GM12878 (cell line): ENCODE data around the gene RNF41. TPM values are rescaled to one million over a fixed set of nuclear protein-coding genes. Genes with fewer than 3 reads are reported as not detected.

Experiments used
- BHLHE40 ChIP-seq, 2 experiments: fragments of 450-650 bp in 1 of 2; IDR thresholded peaks; 2 replicates each; pipeline ENCODE4 v1.6.1; 2011 to 2017; ENCODE audit warnings: low read depth in 2 of 2, borderline replicate concordance in 1 of 2, improper control_type of control experiment in 1 of 2, low read length in 1 of 2, mild to moderate bottlenecking in 1 of 2
- CHD2 ChIP-seq: IDR thresholded peaks from 2 replicates; pipeline ENCODE4 v1.6.1; 2011; ENCODE audit warnings: low read depth, low read length, improper control_type of control experiment, borderline replicate concordance
- EP300 ChIP-seq, 2 experiments: fragments of 150-350 bp in 1 of 2; IDR thresholded peaks; 2 replicates each; pipeline ENCODE4 v1.6.1; 2011 to 2012; ENCODE audit warnings: low read depth in 2 of 2, low read length in 2 of 2, borderline replicate concordance in 1 of 2, improper control_type of control experiment in 1 of 2, inconsistent platforms in 1 of 2; ENCODE audit not compliant: control insufficient read depth in 1 of 2
- GATAD2B ChIP-seq: fragments of 450-650 bp; conservative IDR thresholded peaks from 2 replicates; pipeline ENCODE4 v1.6.1; 2017; ENCODE audit warnings: low read depth, mild to moderate bottlenecking, moderate library complexity
- HDAC6 ChIP-seq: fragments of 200-600 bp; sonication (generic); IDR thresholded peaks from one replicate; pipeline ENCODE4 v1.8.0; 2017; ENCODE audit warnings: antibody characterized with exemption; ENCODE audit not compliant: unreplicated experiment
- HDGF ChIP-seq: fragments of 450-650 bp; IDR thresholded peaks from 2 replicates; pipeline ENCODE4 v1.6.1; 2016; ENCODE audit warnings: antibody characterized with exemption
- IKZF1 ChIP-seq: fragments of 450-650 bp; conservative IDR thresholded peaks from 2 replicates; pipeline ENCODE4 v1.6.1; 2017; ENCODE audit warnings: antibody characterized with exemption, mild to moderate bottlenecking
- IKZF2 ChIP-seq, 2 experiments: fragments of 450-650 bp; IDR thresholded peaks; 2 replicates each; pipeline ENCODE4 v1.6.1; 2017; ENCODE audit warnings: mild to moderate bottlenecking in 2 of 2, moderate library complexity in 2 of 2
- KAT2A ChIP-seq: conservative IDR thresholded peaks from 2 replicates; pipeline ENCODE4 v1.6.1; 2011; ENCODE audit warnings: low read depth, low read length; ENCODE audit not compliant: control insufficient read depth
- MLLT1 ChIP-seq: fragments of 450-650 bp; IDR thresholded peaks from 2 replicates; pipeline ENCODE4 v1.6.1; 2016; ENCODE audit warnings: mild to moderate bottlenecking
- NFYB ChIP-seq: IDR thresholded peaks from 2 replicates; pipeline ENCODE4 v1.6.1; 2011; ENCODE audit warnings: low read depth, mild to moderate bottlenecking, low read length, improper control_type of control experiment, moderate library complexity; ENCODE audit not compliant: insufficient read depth
- POLR2AphosphoS5 ChIP-seq: IDR thresholded peaks from 2 replicates; pipeline ENCODE4 v1.6.1; 2011; ENCODE audit warnings: mild to moderate bottlenecking, low read length, inconsistent platforms
- POU2F2 ChIP-seq: IDR thresholded peaks from 3 replicates; pipeline ENCODE4 v1.6.1; 2011; ENCODE audit warnings: low read depth, mild to moderate bottlenecking, low read length, borderline replicate concordance
- RB1 ChIP-seq: fragments of 450-650 bp; formaldehyde crosslinking; IDR thresholded peaks from 2 replicates; pipeline ENCODE4 v1.6.1; 2017; ENCODE audit warnings: mild to moderate bottlenecking, borderline replicate concordance
- RELA ChIP-seq: fragments of 450-650 bp; IDR thresholded peaks from 2 replicates; pipeline ENCODE4 v1.8.0; 2014; ENCODE audit warnings: borderline replicate concordance; ENCODE audit not compliant: partially characterized antibody
- RUNX3 ChIP-seq: IDR thresholded peaks from 2 replicates; pipeline ENCODE4 v1.6.1; 2012; ENCODE audit warnings: low read length, inconsistent platforms
- SKIL ChIP-seq: fragments of 450-650 bp; IDR thresholded peaks from 2 replicates; pipeline ENCODE4 v1.6.1; 2017; ENCODE audit warnings: mild to moderate bottlenecking, low read depth, inconsistent platforms; ENCODE audit not compliant: poor library complexity, severe bottlenecking
- SMARCA5 ChIP-seq: fragments of 450-650 bp; IDR thresholded peaks from 2 replicates; pipeline ENCODE4 v1.6.1; 2017; ENCODE audit warnings: mild to moderate bottlenecking
- SMC3 ChIP-seq: IDR thresholded peaks from 2 replicates; pipeline ENCODE4 v1.6.1; 2011; ENCODE audit warnings: low read length, improper control_type of control experiment, borderline replicate concordance
- STAT1 ChIP-seq: fragments of 450-650 bp; conservative IDR thresholded peaks from 2 replicates; pipeline ENCODE4 v1.6.1; 2014; ENCODE audit warnings: antibody characterized with exemption, mild to moderate bottlenecking
- TAF1 ChIP-seq: IDR thresholded peaks from 2 replicates; pipeline ENCODE4 v1.6.1; 2011; ENCODE audit warnings: mild to moderate bottlenecking, low read depth, low read length, borderline replicate concordance
- YY1 ChIP-seq: IDR thresholded peaks from 2 replicates; pipeline ENCODE4 v1.6.1; 2011; ENCODE audit warnings: low read depth, mild to moderate bottlenecking, low read length
- polyA plus RNA-seq, 11 experiments: library from polyadenylated mRNA; depleted of rRNA in 4 of 11; unstranded in 6 of 11; stranded (reverse) in 5 of 11; fragments of >200 nt; fragmentation: Nextera tagmentation in 4 of 11; fragmentation: Illumina TruSeq in 1 of 11; extraction: Ambion mirVana in 4 of 11; extraction: Trizol in 1 of 11; gene quantifications; 1 replicate in 1 of 11; 2 replicates in 10 of 11; pipeline versions ENCODE4 v1.2.1 to v1.2.3, GENCODE V29; 2011 to 2016; ENCODE audit warnings: inconsistent platforms in 2 of 11, missing spikeins in 2 of 11, low read depth in 1 of 11
- total RNA-seq, 4 experiments: library from RNA; depleted of rRNA in 3 of 4; stranded (reverse); fragments of >200 nt in 3 of 4; fragmentation: Illumina TruSeq in 1 of 4; extraction: Trizol in 1 of 4; gene quantifications; 2 replicates each; pipeline versions ENCODE4 v1.2.1 to v1.2.3, GENCODE V29; 2013 to 2021
- TF ChIP-seq, protein P1 (sequence below): fragments of 450-650 bp; IDR thresholded peaks from 2 replicates; pipeline ENCODE4 v1.6.1; 2017; ENCODE audit warnings: low read depth, mild to moderate bottlenecking, moderate library complexity

The RNF41 gene
- total and polyA plus RNA-seq, 10 of the 15 experiments (the other 5 are each of a cell fraction or from before 2014, with no cell fraction given), result 11.1 to 47.8 (median 30.6) TPM

DNA sequence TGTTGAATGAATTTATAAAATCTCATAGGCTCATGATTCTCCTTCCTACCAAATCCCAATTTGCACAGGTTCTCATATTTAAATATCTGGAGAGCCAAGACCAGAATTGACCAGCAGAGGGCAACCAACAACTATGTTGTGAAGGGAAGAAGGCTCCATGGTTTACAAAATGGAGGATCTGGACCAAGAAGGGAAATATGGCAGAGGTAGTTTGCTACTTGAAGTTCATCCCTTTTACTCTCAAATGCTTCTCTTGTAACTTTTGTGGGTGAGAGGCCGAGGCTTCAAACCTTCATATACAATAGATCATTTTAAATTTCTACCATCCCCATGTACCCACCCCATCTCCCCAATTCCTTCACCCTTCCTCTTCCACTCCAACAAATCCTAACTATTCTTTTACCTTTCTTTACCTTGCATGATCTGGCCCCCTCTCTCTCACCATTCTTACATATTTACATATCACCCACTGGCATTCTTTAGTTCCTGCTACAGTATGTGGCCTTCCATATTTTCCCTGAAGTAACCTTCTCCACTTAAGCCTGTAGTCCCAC is 28.6 kb downstream of the RNF41 start (continued):
- TF ChIP-seq POU2F2, result peak; percentile 62; the same call in 1 of the 3 replicates
- no peak for TF ChIP-seq IKZF1
- TF ChIP-seq CHD2, result no peak
- no peak for TF ChIP-seq RUNX3
- TF ChIP-seq MLLT1, result 0 out of 2 replicates have a peak, but pooled peaks have one; percentile 23
- TF ChIP-seq HDAC6, result no peak
- TF ChIP-seq YY1, result peak; percentile 96
- TF ChIP-seq NFYB, result no peak
- no peak for TF ChIP-seq GATAD2B
- TF ChIP-seq POLR2AphosphoS5, result peak; percentile 46; the same call in 1 of the 2 replicates
- TF ChIP-seq SMARCA5, result no peak
- no peak for TF ChIP-seq STAT1
- TF ChIP-seq TAF1, result peak; percentile 86
- TF ChIP-seq SKIL, result peak; percentile 38
- peak; percentile 70 for TF ChIP-seq RELA
- peak; percentile 10 to 29; a peak in 1 of 4 replicates for TF ChIP-seq IKZF2 (IDR thresholded peaks at IDR 0.05)
- no peak for TF ChIP-seq KAT2A
- peak; percentile 79; the same call in 1 of the 2 replicates for TF ChIP-seq HDGF
- no peak for TF ChIP-seq BHLHE40 (IDR thresholded peaks at IDR 0.05; ENCODE audit: borderline replicate concordance in 1 of 2, low read depth in 2 of 2, low read length in 1 of 2)
- TF ChIP-seq, protein P1, sequence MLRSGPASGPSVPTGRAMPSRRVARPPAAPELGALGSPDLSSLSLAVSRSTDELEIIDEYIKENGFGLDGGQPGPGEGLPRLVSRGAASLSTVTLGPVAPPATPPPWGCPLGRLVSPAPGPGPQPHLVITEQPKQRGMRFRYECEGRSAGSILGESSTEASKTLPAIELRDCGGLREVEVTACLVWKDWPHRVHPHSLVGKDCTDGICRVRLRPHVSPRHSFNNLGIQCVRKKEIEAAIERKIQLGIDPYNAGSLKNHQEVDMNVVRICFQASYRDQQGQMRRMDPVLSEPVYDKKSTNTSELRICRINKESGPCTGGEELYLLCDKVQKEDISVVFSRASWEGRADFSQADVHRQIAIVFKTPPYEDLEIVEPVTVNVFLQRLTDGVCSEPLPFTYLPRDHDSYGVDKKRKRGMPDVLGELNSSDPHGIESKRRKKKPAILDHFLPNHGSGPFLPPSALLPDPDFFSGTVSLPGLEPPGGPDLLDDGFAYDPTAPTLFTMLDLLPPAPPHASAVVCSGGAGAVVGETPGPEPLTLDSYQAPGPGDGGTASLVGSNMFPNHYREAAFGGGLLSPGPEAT, result peak; percentile 78
- no peak for TF ChIP-seq EP300 (IDR thresholded peaks at IDR 0.05; ENCODE audit: borderline replicate concordance in 1 of 2, control insufficient read depth in 1 of 2, low read depth in 2 of 2, low read length in 2 of 2)
- TF ChIP-seq SMC3, result peak; percentile 77
- TF ChIP-seq RB1, result peak; percentile 52; the same call in 1 of the 2 replicates
